Fibroblast of lung (primary cell): ENCODE results near the gene IFNGR1.

Source experiments
- EZH2 ChIP-seq: IDR thresholded peaks from 2 replicates; pipeline ENCODE4 v1.5.1; 2012; ENCODE audit warnings: low read length, control low read depth, mild to moderate bottlenecking; ENCODE audit errors: missing control alignments
- TF ChIP-seq, protein P1 (sequence below), 2 donors: IDR thresholded peaks in 1 of 2; conservative IDR thresholded peaks in 1 of 2; 1 replicate in 1 of 2; 2 replicates in 1 of 2; pipeline ENCODE4 v1.5.1; 2011 to 2012; ENCODE audit warnings: low read length in 2 of 2, control low read depth in 1 of 2, inconsistent platforms in 1 of 2, low read depth in 1 of 2, mild to moderate bottlenecking in 1 of 2

DNA sequence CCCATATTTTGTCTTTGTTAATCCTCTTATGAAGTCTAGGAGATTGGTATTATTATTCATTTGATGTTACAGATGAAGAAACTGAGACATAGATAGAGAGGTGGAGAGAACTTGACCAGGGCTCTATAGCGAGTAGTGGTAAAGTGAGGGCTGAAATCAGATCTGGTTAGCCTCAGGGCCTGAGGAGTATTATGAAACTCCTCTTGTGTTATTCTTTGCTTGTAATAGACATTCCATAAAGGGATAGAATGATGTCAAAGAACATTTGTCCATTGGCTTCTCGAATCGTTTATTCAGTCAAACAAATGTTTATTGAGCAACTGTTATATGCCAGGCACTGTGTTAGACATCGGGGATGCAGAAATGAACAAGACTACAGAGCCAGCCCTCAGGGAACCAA, 45.7 kb downstream of the IFNGR1 start, which contains the start of gene IL22RA2:
- TF ChIP-seq, protein P1, sequence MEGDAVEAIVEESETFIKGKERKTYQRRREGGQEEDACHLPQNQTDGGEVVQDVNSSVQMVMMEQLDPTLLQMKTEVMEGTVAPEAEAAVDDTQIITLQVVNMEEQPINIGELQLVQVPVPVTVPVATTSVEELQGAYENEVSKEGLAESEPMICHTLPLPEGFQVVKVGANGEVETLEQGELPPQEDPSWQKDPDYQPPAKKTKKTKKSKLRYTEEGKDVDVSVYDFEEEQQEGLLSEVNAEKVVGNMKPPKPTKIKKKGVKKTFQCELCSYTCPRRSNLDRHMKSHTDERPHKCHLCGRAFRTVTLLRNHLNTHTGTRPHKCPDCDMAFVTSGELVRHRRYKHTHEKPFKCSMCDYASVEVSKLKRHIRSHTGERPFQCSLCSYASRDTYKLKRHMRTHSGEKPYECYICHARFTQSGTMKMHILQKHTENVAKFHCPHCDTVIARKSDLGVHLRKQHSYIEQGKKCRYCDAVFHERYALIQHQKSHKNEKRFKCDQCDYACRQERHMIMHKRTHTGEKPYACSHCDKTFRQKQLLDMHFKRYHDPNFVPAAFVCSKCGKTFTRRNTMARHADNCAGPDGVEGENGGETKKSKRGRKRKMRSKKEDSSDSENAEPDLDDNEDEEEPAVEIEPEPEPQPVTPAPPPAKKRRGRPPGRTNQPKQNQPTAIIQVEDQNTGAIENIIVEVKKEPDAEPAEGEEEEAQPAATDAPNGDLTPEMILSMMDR (conservative IDR thresholded peaks at IDR 0.05 in 1 of 2, IDR thresholded peaks at IDR 0.05 in 1 of 2; ENCODE audit: low read depth in 1 of 2, low read length in 2 of 2) = no peak
- TF ChIP-seq EZH2 = no peak
